Measurements from ENCODE around the gene SSBP3. TPM values are rescaled to one million over a fixed set of nuclear protein-coding genes. Genes with fewer than 3 reads are reported as not detected.

The SSBP3 gene
- total RNA-seq, 1 donor from 2014 or later, result 161 TPM

DNA sequence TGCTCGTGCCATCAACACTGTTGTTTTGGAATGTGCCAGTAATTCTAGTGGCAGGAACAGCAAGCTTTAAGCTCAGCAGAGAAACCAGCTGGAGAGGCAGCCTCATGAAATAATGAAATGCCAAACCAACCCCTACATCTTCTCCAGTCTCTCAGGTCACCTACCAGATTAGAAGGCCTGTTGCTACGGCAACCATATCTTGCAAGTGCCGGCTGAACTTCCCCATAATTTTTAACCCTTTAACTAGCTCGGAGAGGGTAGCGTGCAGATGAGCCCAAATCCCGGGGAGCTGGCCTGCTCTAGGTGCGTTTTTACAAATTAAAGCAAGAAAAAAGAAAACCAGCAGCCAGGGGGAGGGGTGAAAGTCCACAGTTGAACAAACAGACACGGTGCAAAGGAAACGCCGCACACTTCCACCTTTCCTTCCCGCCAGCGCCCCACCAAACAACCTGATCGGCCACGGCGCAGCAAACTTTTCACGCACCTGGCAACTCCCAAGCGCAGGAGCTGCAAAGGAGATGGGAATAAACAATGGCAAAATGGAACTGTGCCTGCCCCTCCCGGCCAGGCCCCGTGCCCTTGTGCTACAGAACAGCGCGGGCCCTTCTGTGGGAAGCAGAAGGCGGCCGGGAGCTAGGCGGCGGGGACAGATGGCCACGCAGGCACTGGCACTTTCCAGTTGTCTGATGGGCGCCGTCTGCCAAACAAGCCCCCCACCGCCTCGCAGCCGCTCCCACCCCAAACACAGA is 50.1 kb downstream of the SSBP3 start:
- H3K27me3 Mint-ChIP-seq, result no peaks in the 10 kb centered on the region
- H3K27ac Mint-ChIP-seq, result peak overlapping the region; percentile 69
- no peaks in the 10 kb centered on the region for H3K9me3 Mint-ChIP-seq (ENCODE audit: low read depth)
- peak; percentile 25 for DNase-seq (ENCODE audit: low spot score, unreplicated experiment)
- peaks cover 61% of the 10 kb centered on the region for H3K4me1 Mint-ChIP-seq (ENCODE audit: low read depth)
- H3K4me3 Mint-ChIP-seq (ENCODE audit: low read depth), result peak overlapping the region; percentile 63
- TF ChIP-seq, protein P1, sequence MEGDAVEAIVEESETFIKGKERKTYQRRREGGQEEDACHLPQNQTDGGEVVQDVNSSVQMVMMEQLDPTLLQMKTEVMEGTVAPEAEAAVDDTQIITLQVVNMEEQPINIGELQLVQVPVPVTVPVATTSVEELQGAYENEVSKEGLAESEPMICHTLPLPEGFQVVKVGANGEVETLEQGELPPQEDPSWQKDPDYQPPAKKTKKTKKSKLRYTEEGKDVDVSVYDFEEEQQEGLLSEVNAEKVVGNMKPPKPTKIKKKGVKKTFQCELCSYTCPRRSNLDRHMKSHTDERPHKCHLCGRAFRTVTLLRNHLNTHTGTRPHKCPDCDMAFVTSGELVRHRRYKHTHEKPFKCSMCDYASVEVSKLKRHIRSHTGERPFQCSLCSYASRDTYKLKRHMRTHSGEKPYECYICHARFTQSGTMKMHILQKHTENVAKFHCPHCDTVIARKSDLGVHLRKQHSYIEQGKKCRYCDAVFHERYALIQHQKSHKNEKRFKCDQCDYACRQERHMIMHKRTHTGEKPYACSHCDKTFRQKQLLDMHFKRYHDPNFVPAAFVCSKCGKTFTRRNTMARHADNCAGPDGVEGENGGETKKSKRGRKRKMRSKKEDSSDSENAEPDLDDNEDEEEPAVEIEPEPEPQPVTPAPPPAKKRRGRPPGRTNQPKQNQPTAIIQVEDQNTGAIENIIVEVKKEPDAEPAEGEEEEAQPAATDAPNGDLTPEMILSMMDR (IDR thresholded peaks at IDR 0.05; ENCODE audit: unreplicated experiment), result no peak
- H3K36me3 Mint-ChIP-seq (ENCODE audit: insufficient read depth), result peaks cover 10% of the 10 kb centered on the region

DNA sequence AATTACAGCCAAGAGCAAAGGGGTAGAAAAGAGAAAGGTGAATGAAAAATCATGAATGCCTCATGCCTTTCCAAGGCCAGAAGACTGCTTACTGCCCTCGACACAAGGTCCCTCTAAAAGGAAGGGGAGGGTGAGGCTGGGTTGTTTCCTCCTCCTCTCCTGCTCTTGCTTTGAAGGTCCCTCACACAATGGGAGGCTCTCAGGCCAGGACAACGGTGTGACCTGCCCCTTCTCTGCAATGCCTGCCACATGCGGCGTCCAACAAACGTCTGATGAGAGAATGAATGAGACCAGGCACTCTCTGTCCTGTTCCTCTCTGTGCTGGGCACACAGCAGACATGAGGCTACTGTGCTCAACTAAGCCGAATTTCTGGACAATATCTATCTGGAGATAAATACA is 51.3 kb downstream of the SSBP3 start:
- Mint-ChIP-seq H3K36me3 (ENCODE audit: insufficient read depth) (peaks cover 10% of the 10 kb centered on the region), H3K9me3 (ENCODE audit: low read depth) (no peaks in the 10 kb centered on the region), H3K27ac (peak overlapping the region; percentile 81), H3K4me3 (ENCODE audit: low read depth) (no peak overlapping the region), H3K4me1 (ENCODE audit: low read depth) (peaks cover 56% of the 10 kb centered on the region), H3K27me3 (no peaks in the 10 kb centered on the region)
- DNase-seq (ENCODE audit: low spot score, unreplicated experiment), result no peak
- TF ChIP-seq, protein P1 (IDR thresholded peaks at IDR 0.05; ENCODE audit: unreplicated experiment), result no peak

DNA sequence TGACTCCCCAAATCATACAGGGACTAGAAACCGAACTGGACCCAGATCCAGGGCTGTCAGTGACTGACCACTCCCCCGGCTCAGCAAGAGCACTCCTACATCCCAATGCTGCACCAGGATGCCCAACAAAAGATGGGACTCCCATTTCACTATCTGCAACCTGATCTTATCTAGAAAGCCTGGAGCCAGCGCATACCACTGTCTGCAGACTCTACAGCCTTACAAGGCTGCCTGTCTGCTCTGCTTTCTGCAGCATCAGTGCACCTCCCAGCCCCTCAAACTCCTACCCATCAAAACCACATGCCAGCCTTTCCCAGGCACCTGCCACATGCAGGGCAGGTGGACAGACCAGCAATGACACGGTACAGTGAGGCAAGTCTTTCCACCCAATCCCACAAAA is 52.2 kb downstream of the SSBP3 start:
- peaks cover 57% of the 10 kb centered on the region for H3K4me1 Mint-ChIP-seq (ENCODE audit: low read depth)
- DNase-seq (ENCODE audit: low spot score, unreplicated experiment), result no peak
- no peaks in the 10 kb centered on the region for H3K9me3 Mint-ChIP-seq (ENCODE audit: low read depth)
- no peak overlapping the region for H3K4me3 Mint-ChIP-seq (ENCODE audit: low read depth)
- no peak overlapping the region for H3K27ac Mint-ChIP-seq
- peaks cover 8% of the 10 kb centered on the region for H3K36me3 Mint-ChIP-seq (ENCODE audit: insufficient read depth)
- no peaks in the 10 kb centered on the region for H3K27me3 Mint-ChIP-seq
- TF ChIP-seq, protein P1 (IDR thresholded peaks at IDR 0.05; ENCODE audit: unreplicated experiment), result no peak

- Mint-ChIP-seq H3K27ac (no peak overlapping the region), H3K4me3 (ENCODE audit: low read depth) (no peak overlapping the region), H3K4me1 (ENCODE audit: low read depth) (peaks cover 66% of the 10 kb centered on the region), H3K9me3 (ENCODE audit: low read depth) (no peaks in the 10 kb centered on the region), H3K36me3 (ENCODE audit: insufficient read depth) (peaks cover 3% of the 10 kb centered on the region), H3K27me3 (no peaks in the 10 kb centered on the region)
- TF ChIP-seq, protein P1 (IDR thresholded peaks at IDR 0.05; ENCODE audit: unreplicated experiment), result no peak
- no peak for DNase-seq (ENCODE audit: low spot score, unreplicated experiment)
These were observed 53.4 kb downstream of the SSBP3 start for GRCh38 chr1:54352755-54353154.

GRCh38 chr1:54350360-54350759 is 55.8 kb downstream of the SSBP3 start:
- Mint-ChIP-seq H3K4me3 (ENCODE audit: low read depth) (no peak overlapping the region), H3K27me3 (no peaks in the 10 kb centered on the region), H3K27ac (peak overlapping the region; percentile 87), H3K36me3 (ENCODE audit: insufficient read depth) (peaks cover 3% of the 10 kb centered on the region), H3K4me1 (ENCODE audit: low read depth) (peaks cover 49% of the 10 kb centered on the region), H3K9me3 (ENCODE audit: low read depth) (no peaks in the 10 kb centered on the region)
- TF ChIP-seq, protein P1 (IDR thresholded peaks at IDR 0.05; ENCODE audit: unreplicated experiment), result no peak
- no peak for DNase-seq (ENCODE audit: low spot score, unreplicated experiment)
